MM.1S (cell line): ENCODE data around the gene KBTBD4.

Experiments used
- EZH2 ChIP-seq: fragments of 300-600 bp; sonication (generic); optimal IDR thresholded peaks from 2 replicates; pipeline ENCODE3; 2017; ENCODE audit warnings: low read depth, mild to moderate bottlenecking, antibody characterized with exemption, low read length, mixed read lengths
- EZH2phosphoT487 ChIP-seq: fragments of 300-600 bp; sonication (generic); IDR thresholded peaks from 2 replicates; pipeline ENCODE4 v1.6.1; 2018; ENCODE audit warnings: antibody characterized with exemption, low read length
- TF ChIP-seq, protein P1 (sequence below): fragments of 300-600 bp; sonication (generic); IDR thresholded peaks from 2 replicates; pipeline ENCODE4 v1.5.1; 2016; ENCODE audit warnings: antibody characterized with exemption, low read length, mixed read lengths

- no peak for TF ChIP-seq EZH2phosphoT487
- TF ChIP-seq, protein P1, sequence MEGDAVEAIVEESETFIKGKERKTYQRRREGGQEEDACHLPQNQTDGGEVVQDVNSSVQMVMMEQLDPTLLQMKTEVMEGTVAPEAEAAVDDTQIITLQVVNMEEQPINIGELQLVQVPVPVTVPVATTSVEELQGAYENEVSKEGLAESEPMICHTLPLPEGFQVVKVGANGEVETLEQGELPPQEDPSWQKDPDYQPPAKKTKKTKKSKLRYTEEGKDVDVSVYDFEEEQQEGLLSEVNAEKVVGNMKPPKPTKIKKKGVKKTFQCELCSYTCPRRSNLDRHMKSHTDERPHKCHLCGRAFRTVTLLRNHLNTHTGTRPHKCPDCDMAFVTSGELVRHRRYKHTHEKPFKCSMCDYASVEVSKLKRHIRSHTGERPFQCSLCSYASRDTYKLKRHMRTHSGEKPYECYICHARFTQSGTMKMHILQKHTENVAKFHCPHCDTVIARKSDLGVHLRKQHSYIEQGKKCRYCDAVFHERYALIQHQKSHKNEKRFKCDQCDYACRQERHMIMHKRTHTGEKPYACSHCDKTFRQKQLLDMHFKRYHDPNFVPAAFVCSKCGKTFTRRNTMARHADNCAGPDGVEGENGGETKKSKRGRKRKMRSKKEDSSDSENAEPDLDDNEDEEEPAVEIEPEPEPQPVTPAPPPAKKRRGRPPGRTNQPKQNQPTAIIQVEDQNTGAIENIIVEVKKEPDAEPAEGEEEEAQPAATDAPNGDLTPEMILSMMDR, result no peak
- no peak for TF ChIP-seq EZH2
Observed at GRCh38 chr11:47524291-47524874, 54.4 kb downstream of the KBTBD4 start.
